DMS 273 (cell line): ENCODE measurements around the gene ITGA2.
"Not testable (repeated sequence)": the region's sequence is repeated elsewhere in the genome, so short reads cannot be mapped to it uniquely, and the experiment has no call there.

ENCODE experiments used
- DNase-seq: peaks from one replicate; lab custom pipeline; 2025; ENCODE audit not compliant: unreplicated experiment; lab: John Stamatoyannopoulos, UW

The ITGA2 gene

DNA sequence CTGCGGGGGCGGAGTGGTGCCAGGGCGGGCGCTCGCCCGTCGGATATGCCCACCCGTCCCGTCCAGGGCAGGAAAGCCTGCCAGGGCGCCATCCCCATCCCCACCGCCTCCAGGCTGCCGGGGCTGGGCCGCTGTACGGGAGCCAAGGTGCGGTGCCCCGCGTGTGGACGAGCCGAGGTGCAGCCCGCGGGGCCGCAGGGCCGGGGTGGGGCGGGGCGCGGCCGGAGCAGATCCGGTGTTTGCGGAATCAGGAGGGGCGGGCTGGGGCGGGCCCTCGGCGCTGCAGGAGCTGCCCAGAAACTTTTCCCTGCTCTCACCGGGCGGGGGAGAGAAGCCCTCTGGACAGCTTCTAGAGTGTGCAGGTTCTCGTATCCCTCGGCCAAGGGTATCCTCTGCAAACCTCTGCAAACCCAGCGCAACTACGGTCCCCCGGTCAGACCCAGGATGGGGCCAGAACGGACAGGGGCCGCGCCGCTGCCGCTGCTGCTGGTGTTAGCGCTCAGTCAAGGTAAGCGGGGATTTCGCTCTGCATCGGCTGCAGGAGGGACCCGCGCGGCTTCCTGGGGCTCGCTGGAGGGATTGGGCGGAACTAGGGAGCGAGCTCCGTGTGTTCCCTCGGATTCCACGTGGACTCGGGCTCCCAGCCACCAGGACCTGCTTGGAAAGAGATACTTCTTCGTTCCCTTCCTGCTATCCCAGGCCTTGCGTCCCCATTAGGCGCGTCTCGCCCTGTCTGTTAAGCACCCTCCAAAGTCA is at the start of gene ITGA2:
Gene ITGA2, plus strand, starts transcription at position 328 of the 756 bp plus-strand sequence. Its CDS starts 117 bp downstream, at position 445.
- DNase-seq: peak; percentile 42

DNA sequence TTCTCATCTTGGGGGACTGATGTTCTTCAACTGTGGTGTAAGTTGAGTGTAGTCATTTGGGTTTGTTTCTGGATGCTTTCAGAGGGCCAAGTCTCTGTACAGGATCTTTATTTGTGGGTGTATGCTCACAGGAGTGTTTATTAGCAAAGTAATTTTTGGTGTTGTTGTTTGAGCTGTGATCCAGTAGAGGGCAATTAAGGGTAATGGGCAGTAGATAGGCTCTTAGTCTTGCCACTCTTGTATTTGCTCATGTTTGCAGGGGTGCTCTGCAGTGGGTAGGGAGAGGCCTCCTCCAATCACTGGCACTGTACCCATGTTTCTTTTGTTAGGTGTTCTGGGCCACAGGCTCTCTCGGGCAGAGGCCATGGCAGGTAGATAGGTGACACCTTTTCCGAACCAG is 45.9 kb upstream of the ITGA2 start:
- DNase-seq: no peak

DNA sequence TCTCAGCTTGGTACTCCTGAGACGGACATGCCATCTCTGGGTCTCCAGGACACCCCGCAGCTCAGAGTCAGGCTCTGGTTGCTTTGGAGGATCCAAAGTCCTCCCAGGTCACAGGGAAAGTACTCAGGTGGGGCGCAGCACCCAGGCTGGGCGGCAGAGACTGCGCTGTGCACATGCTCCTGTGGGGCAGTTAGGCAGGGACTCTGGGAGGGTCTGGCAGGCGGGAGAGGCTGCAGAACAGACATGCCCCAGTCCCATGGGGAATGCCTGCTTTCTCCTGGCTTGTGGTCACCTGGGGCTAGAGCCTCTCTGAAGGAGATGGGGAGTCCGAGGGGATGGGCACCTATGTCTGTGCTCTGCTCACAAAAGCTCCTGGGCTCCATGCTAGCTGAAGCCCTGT is 45.3 kb upstream of the ITGA2 start:
- DNase-seq: no peak

DNA sequence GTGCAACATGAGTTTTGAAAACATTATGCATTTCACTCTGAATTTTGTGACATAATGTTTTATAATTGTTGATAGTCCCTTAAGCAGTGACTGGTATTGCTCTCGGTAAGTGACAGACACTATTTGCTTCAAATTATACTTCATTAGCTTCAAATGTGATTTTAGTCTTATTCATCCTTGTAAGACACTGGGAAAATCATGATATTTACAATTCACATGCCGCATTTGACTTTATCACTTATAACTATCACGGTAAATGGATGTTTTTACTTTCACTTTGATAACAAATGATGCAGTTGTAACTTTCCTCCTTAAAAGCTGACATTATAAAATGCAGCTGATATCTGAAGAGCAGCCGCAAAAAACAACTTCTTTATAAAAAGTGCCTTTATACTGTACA is 44.1 kb upstream of the ITGA2 start:
- DNase-seq: no peak

DNA sequence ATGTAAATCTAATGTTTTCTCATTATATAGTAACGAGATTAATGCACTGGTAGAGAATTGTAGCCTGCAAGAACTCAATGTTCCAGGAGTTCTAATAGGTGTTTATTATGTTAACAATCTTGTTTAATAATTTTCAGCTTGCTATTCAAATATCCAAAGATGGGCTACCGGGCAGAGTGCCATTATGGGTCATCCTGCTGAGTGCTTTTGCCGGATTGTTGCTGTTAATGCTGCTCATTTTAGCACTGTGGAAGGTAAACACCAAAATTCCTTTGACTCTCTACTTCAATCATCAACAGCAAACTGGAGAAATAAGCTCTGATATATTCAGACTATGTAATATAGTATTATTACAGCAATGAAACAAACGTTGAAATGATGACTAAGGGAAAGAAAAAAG is 41.9 kb upstream of the ITGA2 start:
- no peak for DNase-seq

DNA sequence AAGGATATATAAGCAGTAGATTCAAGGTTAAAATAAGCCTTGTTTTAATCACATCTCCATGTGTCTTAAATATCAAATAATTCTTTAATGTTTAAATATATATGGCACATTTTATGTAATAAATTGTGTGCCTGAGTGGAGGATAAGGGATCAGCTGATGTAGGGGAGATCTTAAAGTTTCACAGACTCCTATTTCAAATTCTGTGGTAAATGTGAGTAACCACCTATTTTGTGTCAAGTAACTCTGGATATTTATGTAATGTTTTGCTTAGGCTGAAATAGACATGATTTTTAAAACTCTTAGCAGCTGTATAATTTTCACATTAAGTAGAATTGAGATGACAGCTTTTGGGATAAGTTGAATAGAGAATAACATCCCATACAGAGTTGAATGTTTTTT is 41.3 kb upstream of the ITGA2 start:
- no peak for DNase-seq

DNA sequence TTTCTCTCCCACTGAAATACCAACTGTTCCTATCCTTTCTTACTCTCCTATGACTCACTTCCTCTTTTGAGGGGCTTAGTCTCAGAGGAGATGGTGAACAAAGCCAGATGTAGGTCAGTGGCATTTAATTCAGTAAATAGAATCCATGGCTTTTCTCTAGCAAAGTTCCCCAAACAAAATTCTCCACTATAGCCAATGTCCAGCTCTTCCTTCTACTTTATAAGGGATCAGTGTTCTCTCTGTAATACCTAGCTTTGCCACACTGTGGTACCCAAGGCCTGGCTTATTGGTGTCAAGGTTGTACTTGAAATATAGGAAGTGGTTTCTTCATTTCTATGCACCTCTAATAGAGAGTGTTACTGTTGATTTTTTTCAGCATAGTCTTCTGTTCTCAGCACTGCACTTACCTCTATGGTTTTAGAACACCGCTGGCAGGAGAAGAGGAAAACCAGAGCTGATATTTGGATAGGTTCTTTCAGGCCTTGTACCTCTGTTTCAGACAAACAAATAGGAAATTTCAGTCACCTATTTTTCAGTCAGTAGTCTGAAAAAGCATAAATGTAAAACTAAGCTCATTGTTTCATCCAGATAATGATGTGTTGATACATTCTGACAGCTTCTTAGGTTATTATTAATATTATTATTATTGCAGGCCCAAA is 40.6 kb upstream of the ITGA2 start:
- peak; percentile 77 for DNase-seq

DNA sequence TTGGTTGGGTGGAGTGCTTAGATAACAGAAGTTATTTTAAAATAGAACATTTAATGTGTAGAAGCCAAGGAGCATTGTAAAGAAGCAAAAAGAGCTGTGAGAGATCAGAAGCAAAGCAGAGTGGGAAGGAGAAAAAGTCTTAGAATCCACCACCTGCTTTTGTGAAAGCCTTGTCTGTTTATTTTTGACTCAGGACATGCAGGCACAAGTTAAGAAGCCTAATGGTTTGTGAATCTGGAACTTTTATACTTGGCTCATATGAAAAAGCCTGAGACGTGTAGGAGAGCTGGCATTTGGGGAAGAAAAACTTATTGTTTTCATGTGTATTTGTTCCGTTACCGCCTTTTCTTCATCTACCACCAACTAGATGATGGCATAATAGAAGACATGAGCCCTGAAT is 38.5 kb upstream of the ITGA2 start:
- no peak for DNase-seq

DNA sequence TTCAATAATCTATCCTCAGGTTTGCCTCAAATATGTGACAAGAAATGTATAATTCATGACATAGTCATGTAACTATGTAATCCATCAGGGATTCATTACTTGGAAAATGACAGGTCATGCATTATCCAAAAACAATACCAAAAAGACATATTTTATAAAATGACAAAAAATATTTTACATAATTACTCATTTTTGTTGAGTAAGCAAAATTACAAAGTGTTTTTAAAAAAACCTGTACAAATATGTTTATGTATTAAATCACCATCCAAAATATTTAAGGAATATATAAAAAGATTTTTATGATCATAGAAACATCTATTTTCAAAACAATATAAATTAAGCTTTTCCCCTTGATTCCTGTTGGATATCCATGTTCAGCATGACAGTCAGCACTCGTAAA is 36.7 kb upstream of the ITGA2 start:
- DNase-seq: no peak

DNA sequence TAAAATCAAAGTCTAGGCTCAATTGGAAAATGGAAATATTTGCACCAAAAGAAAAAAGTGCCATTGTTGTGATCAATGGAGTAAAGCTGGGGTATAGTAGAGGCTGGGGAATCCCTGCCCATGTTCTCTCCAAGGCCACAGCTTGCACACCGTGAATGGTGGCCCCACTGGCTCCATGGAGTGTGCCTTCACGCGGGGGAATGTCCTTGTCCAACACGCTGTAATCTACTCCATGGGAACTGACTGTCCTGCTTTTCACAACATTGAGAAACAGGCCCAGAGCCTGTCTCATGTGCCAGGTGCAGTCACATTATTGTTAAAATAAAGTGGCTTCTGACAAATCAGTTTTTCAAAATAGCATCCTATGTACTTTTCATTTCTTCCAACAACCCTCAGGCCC is 33.1 kb upstream of the ITGA2 start:
- no peak for DNase-seq

DNA sequence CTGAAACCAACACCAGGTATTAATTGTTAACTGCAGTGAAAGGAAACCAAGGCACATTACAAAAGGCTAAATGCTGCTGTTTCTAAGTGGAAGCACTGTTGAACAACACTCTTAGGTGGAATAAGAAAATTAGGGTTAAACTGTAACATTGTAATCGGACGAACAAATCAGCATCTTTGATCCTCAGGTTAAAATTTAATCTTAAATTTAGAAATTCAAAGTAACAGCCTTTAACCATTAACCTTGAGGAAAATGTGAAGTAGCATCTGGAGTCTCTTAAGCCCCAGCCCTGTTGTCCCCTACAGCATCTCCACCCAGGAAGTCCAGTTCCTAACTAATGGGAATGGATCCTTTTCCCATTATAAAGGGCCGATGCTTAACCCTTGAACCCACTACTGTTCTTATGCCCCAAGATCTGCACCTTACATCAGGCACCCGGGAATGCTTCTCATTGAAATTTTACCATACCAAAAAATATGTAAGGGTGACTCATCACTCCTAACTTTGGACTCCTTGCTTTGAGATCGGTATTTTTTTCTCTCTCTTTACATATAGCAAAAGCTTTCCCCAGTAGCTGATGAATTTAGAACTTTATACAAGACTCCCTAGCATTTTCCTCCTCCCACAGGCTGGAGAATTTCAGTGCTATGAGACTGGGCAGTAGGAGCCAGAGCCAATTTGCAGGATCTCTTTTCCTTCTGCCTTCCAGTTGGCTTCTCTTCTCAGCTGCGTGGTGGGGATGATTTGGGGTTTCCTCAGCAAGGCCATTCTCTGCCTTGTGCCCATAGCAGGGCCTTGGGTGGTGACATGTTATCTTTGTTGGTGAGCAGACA is 32.0 kb upstream of the ITGA2 start:
- DNase-seq: no peak

DNA sequence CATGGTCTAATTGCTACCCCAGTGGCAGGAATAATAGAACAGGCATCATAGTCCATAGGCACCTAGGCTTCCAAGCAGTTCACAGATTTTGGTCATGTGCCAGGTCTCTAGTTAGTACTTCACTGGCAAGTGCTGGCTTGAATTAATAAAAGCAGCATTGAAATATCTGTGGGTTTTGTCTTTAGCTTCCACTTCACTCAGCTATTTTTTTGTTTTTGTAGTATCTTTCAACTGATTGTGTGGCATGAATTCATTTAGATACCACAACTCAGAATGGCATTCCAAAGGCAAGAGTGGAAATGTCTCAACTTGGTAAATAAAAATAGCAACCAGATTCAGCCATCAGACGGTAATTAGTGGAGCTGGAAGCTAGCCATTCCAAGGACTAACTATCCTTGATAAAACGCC is 27.9 kb upstream of the ITGA2 start:
- DNase-seq: peak; percentile 25

DNA sequence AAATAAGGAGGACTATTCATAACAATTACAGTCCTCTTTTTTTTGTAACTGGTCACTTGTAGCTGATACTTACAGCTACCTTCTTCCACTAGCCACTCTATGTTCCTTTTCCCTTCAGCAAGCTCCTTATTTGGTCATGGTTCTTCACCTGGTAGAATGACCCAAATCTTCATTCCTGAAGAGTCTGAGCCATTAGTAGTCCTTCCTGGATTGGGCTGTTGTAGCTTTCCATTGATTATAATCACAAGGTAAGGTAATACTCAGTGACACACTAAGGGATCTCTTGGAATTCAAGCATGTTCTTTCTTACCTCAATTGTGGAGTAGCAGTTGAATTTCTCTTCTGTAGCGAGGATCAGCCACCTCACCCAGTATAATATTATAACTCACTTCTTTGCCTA is 25.5 kb upstream of the ITGA2 start:
- no peak for DNase-seq

DNA sequence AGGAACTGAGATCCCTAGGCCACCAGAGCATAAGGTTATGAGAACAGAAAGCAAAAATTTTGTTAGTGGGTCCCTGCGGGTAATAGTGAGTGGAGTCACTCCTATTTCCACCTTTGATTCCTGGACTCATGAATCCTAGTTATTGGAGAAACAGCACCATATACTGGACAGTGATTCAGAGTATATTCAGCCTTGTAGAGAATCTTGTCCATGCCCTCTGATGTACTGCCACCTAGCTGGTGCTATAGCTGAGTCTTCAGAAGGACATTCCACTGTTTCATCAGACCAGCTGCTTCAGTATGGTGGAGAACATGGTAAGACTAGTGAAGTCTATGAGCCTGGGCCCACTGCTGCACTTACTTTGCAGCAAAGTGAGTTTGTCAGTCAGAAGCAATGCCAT is 25.0 kb upstream of the ITGA2 start:
- DNase-seq: no peak

DNA sequence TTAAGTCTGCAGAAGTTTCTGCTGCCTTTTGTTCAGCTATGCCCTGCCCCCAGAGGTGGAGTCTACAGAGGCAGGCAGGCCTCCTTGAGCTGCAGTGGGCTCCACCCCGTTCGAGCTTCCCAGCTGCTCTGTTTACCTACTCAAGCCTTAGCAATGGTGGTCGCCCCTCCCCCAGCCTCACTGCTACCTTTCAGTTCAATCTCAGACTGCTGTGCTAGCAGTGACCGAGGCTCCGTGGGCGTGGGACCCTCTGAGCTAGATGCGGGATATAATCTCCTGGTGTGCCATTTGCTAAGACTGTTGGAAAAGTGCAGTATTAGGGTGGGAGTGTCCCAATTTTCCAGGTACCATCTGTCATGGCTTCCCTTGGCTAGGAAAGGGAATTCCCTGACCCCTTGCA is 13.0 kb upstream of the ITGA2 start:
- not testable (repeated sequence) for DNase-seq

DNA sequence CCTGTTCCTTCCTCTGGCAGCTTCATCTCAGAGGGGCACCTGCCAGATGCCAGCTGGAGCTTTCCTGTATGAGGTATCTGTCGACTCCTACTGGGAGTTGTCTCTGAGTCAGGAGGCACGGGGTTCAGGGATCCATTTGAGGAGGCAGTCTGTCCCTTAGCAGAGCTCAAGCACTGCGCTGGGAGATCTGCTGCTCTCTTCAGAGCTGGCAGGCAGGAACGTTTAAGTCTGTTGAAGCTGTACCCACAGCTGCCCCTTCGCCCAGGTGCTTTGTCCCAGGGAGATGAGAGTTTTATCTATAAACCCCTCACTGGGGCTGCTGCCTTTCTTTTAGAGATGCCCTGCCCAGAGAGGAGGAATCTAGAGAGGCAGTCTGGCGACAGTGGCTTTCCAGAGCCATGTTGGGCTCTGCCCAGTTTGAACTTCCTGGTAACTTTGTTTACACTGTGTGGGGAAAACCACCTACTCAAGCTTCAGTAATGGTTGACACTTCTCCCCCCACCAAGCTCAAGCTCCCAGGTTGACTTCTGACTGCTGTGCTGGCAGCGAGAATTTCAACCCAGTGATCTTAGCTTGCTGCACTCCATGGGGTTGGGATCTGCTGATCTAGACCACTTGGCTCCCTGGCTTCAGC is 11.8 kb upstream of the ITGA2 start:
- DNase-seq: no peak

DNA sequence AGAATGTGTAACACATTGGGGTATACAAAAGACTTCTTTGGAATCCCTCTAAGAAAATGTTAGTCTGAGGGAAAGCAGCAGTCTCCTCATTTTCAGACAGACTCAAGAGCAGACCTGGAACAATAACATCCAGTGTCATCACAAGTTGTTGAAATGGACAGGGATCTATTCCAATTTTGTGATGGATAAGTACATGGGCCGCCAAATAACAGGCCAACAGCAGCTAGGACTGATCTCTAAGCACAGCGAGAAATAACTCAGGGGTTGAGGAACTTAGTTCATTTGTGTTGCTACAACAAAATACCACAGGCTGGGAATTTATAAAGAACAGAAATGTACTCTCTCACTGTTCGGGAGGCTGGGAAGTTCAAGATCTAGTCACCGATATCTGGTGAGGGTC is 7.6 kb upstream of the ITGA2 start:
- DNase-seq: no peak

DNA sequence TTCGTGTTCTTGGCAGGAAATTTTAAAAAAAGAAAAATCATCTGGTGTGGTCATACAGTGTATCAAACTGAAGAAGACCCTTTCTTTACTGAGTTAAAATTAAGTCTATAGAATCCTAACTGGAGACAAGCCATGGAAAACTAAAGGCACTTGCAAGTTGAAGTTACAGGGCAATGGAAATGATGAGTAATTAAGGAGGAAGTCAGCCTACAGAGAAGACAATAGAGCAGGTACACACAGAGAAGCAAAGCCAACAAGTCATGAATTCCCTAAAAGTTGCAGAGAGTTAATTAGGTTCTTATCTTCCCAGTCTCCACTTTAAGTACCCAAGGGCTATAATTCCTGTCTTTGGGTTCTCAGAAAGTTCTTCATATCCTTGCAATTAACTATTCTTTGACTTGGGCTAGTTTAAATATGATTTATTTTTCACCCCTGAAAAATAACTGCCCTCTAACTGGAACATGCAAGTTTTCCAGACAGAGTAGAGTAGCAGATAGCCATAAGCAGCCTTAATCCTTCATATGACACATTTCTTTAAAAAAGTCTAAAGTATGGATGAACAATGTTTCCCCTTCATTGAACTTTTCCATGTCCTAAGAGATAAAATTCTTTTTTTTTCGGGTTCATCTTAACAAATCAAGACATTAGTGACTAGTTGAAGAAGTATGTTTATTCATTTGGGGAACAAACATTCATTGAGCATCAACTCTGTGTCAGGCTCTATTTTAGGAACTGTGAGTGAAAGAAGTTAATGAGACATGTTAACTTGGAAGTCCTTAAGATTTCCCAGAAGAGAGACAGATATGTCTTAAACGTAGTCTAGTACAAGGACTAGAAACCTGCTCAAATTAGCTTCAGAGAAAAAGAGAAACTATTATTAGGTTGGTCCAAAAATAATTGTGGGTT is 5.2 kb upstream of the ITGA2 start:
- DNase-seq: no peak

DNA sequence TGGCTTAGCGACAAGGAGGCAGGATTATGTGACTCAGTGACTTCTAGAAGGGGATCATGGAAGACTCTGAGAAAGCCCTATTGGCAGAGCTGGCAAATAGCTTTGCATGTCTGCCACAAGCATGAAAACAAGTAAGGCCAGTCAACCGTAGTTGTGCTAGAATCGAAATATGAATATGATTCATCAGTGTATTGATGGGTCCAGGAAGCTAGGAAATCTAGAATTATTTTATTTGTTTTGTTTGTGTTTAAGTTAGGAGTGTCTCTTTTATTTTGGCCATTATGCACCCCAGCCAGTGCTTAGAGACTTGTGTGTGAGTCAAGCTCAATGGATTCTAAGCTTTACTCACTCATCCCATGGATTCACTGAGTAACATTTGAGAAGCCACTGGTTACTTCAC is 3.8 kb upstream of the ITGA2 start:
- DNase-seq: no peak

DNA sequence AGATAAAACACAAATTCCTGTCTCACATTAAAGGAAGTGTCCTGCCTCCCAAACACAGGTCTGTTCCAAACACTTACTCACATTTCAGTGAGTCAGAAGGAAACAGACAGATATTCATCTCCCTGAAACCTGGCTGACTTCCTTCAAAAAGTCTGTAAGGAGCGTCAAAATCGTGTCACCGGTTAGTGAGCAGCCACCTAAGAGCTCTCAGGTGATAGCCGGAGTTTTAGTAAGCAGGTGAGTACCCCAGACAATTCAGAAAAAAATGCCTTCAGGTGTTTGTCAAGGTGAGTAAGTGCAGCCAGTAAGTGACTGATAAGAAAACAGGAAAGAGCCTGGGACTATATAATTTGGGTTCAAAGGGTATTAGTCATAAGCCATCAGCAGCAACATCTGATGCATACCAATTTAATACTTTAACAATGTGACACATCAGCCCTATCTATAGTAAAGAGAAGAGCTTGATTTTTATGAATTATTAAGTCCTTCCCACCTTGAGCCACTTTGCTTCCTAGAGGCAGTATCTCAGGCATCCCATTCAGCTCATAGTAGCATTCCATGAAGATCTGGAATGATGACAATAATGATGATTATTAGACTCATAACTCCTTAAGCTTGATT is 1.3 kb upstream of the ITGA2 start:
- no peak for DNase-seq
